Sigmoid colon (tissue), 7 donors: ENCODE data around the gene DEDD. TPM values are rescaled to one million over a fixed set of nuclear protein-coding genes. Genes with fewer than 3 reads are reported as not detected.

Source experiments
- DNase-seq: peaks from one replicate; pipeline ENCODE4 v3.0.0-alpha.2; 2019
- H3K27ac ChIP-seq, 4 donors: fragments of 200-600 bp; sonication (generic); one replicate each; pipeline ENCODE4 v1.5.1; 2016 to 2019; ENCODE audit warnings: mild to moderate bottlenecking in 1 of 4
- H3K27me3 ChIP-seq, 3 donors: fragments of 200-600 bp; sonication (generic); one replicate each; pipeline ENCODE4 v1.5.1; 2019; ENCODE audit warnings: mild to moderate bottlenecking in 1 of 3
- H3K36me3 ChIP-seq, 4 donors: fragments of 200-600 bp; sonication (generic); one replicate each; pipeline ENCODE4 v1.5.1; 2016 to 2019
- H3K4me1 ChIP-seq, 4 donors: fragments of 200-600 bp; sonication (generic); one replicate each; pipeline ENCODE4 v1.5.1; 2017 to 2019
- H3K4me3 ChIP-seq, 4 donors: fragments of 200-600 bp; sonication (generic); one replicate each; pipeline ENCODE4 v1.5.1; 2017 to 2019; ENCODE audit warnings: mild to moderate bottlenecking in 2 of 4, moderate library complexity in 1 of 4
- H3K9me3 ChIP-seq, 4 donors: fragments of 200-600 bp in 3 of 4; sonication (generic) in 3 of 4; one replicate each; pipeline versions ENCODE4 v1.5.1 to v1.6.1; 2013 to 2019
- EP300 ChIP-seq, 4 donors: sonication (generic); formaldehyde crosslinking; IDR thresholded peaks; one replicate each; pipeline ENCODE4 v1.6.1; 2017; ENCODE audit warnings: antibody characterized with exemption in 4 of 4
- POLR2A ChIP-seq, 2 donors: fragments of 450-650 bp; IDR thresholded peaks; one replicate each; pipeline ENCODE4 v1.6.1; 2016; ENCODE audit warnings: antibody characterized with exemption in 2 of 2, mild to moderate bottlenecking in 2 of 2, moderate library complexity in 2 of 2
- POLR2AphosphoS5 ChIP-seq, 4 donors: sonication (generic); formaldehyde crosslinking; IDR thresholded peaks; one replicate each; pipeline ENCODE4 v1.6.1; 2017; ENCODE audit warnings: antibody characterized with exemption in 4 of 4
- WGBS, 2 donors: extraction: QIAGEN DNeasy Blood & Tissue Kit; methylation state at CpG; one replicate each; pipeline ENCODE4 v1.1.7; 2013; 5-methylcytosine and 5-hydroxymethylcytosine counted together
- intact Hi-C: fragments of 100-400 bp; cut with DNase I; formaldehyde crosslinking; loops from one replicate; pipeline ENCODE4 v1.15.1; 2023
- polyA plus RNA-seq, 3 donors: library from polyadenylated mRNA; stranded (reverse); fragments of 200-250 nt; gene quantifications; one replicate each; pipeline ENCODE4 v1.2.3, GENCODE V29; 2013
- total RNA-seq, 4 donors: library from RNA; depleted of rRNA; stranded (reverse); fragments of >200 nt; gene quantifications; one replicate each; pipeline ENCODE4 v1.1.0, GENCODE V29; 2016
- TF ChIP-seq, protein P1 (sequence below), 4 experiments: fragments of 450-650 bp in 3 of 4; fragments of 200-600 bp in 1 of 4; IDR thresholded peaks; one replicate each; pipeline ENCODE4 v1.5.1; 2016 to 2019; ENCODE audit warnings: antibody characterized with exemption in 4 of 4, mild to moderate bottlenecking in 3 of 4, moderate library complexity in 2 of 4
- donor health status: healthy with polysubstance abuse.
- donor health status: Bipolar disorder and iron deficiency.
- donor health status: healthy.

DEDD gene
- total and polyA plus RNA-seq, 7 donors = 24.0 to 34.2 (median 30.5) TPM

DNA sequence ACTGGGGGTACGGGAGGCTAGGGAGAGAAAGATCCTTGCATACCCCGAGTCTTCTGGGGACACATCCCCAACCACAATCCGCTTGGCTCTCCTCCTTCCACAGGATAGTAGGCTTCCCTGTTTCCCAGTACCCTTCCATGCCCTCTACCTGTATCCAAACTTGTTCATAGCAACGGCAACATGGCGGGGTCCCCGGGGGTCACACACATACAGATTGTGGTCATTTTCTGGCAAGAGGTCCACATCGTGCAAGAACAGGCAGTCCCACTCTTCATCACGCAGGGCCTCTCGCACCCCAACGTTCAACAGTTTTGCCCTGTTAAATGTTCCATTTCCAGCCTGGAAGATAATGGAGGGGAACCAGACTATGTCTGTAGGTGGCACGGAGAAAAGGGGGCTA is 41.2 kb upstream of the DEDD start:
- H3K4me3 ChIP-seq = no peak overlapping the region
- intact Hi-C loops = no loop called here
- TF ChIP-seq POLR2A (IDR thresholded peaks at IDR 0.05) = no peak
- TF ChIP-seq, protein P1, sequence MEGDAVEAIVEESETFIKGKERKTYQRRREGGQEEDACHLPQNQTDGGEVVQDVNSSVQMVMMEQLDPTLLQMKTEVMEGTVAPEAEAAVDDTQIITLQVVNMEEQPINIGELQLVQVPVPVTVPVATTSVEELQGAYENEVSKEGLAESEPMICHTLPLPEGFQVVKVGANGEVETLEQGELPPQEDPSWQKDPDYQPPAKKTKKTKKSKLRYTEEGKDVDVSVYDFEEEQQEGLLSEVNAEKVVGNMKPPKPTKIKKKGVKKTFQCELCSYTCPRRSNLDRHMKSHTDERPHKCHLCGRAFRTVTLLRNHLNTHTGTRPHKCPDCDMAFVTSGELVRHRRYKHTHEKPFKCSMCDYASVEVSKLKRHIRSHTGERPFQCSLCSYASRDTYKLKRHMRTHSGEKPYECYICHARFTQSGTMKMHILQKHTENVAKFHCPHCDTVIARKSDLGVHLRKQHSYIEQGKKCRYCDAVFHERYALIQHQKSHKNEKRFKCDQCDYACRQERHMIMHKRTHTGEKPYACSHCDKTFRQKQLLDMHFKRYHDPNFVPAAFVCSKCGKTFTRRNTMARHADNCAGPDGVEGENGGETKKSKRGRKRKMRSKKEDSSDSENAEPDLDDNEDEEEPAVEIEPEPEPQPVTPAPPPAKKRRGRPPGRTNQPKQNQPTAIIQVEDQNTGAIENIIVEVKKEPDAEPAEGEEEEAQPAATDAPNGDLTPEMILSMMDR (IDR thresholded peaks at IDR 0.05) = no peak
- TF ChIP-seq POLR2AphosphoS5 (IDR thresholded peaks at IDR 0.05) = no peak
- TF ChIP-seq EP300 (IDR thresholded peaks at IDR 0.05) = no peak
- 94 to 95% methylated on average over 11 of the region's 11 CpGs for WGBS, 2 donors
- no peaks in the 10 kb centered on the region for H3K27me3 ChIP-seq
- H3K36me3 ChIP-seq = peaks cover 28 to 73% (median 39%) of the 10 kb centered on the region in 4 donors
- H3K4me1 ChIP-seq = peaks cover 0 to 38% (median 24%) of the 10 kb centered on the region in 4 donors
- no peaks in the 10 kb centered on the region for H3K9me3 ChIP-seq
- H3K27ac ChIP-seq = peak overlapping the region in 3 of 4 donors; percentile 33 to 51 (median 51)
- no peak for DNase-seq

DNA sequence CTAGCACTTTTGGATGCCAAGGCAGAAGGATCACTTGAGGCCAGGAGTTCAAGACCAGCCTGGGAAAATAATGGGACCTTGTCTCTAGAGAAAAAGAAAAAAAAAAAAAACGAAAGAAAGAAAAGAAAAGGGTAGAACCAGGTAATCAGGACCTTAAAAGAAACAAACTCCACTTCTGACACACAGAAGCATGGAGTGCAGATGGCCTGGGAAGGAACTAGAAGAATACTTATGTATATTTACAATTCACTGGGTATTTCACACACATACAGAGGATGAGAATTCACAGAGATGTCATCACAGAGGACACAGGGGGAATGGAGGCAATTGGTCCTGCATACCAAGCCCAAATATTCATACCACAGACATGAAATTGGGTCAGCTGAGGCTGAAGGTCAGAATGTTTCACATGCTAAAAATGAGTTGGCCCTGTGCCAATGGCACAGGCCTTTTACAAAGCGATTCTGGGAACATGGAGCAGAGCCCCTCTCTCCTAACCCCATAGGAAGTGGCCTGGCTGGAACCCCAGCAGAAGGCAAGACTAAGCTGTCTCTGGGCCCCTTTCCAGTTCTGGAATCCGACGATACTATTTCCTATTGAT is 40.4 kb upstream of the DEDD start:
- intact Hi-C loops = no loop called here
- 63 to 65% methylated on average over 4 of the region's 4 CpGs for WGBS, 2 donors
- H3K27ac ChIP-seq = peak overlapping the region in 3 of 4 donors; percentile 33 to 51 (median 51)

GRCh38 chr1:161172349-161172748 is 39.9 kb upstream of the DEDD start:
- intact Hi-C loops = no loop called here
- Histone ChIP-seq H3K27me3 (no peaks in the 10 kb centered on the region), H3K4me3 (no peak overlapping the region), H3K36me3 (peaks cover 28 to 76% (median 39%) of the 10 kb centered on the region in 4 donors), H3K27ac (peak overlapping the region in 3 of 4 donors; percentile 33 to 51 (median 51)), H3K4me1 (peaks cover 0 to 41% (median 28%) of the 10 kb centered on the region in 4 donors), H3K9me3 (no peaks in the 10 kb centered on the region)
- no peak for TF ChIP-seq EP300 (IDR thresholded peaks at IDR 0.05)
- TF ChIP-seq POLR2AphosphoS5 (IDR thresholded peaks at IDR 0.05) = no peak
- TF ChIP-seq POLR2A (IDR thresholded peaks at IDR 0.05) = no peak
- TF ChIP-seq, protein P1 (IDR thresholded peaks at IDR 0.05) = no peak
- DNase-seq = no peak
- 84 to 91% methylated on average over 1 of the region's 1 CpG for WGBS, 2 donors

More for the DNA sequence above, 40.4 kb upstream of the DEDD start:
- Histone ChIP-seq H3K4me1 (peaks cover 0 to 40% (median 25%) of the 10 kb centered on the region in 4 donors), H3K36me3 (peaks cover 28 to 76% (median 39%) of the 10 kb centered on the region in 4 donors), H3K9me3 (no peaks in the 10 kb centered on the region), H3K27me3 (no peaks in the 10 kb centered on the region), H3K4me3 (no peak overlapping the region)
- TF ChIP-seq EP300 (IDR thresholded peaks at IDR 0.05) = no peak
- TF ChIP-seq POLR2AphosphoS5 (IDR thresholded peaks at IDR 0.05) = peak in 1 of 4 donors; percentile 25
- no peak for DNase-seq

- H3K4me3 ChIP-seq = no peak overlapping the region
- no peak for TF ChIP-seq POLR2A (IDR thresholded peaks at IDR 0.05)
- no peak for TF ChIP-seq POLR2AphosphoS5 (IDR thresholded peaks at IDR 0.05)
- no peak for TF ChIP-seq EP300 (IDR thresholded peaks at IDR 0.05)
- TF ChIP-seq, protein P1 (IDR thresholded peaks at IDR 0.05) = no peak
- H3K4me1 ChIP-seq = peaks cover 0 to 43% (median 33%) of the 10 kb centered on the region in 4 donors
- intact Hi-C loops = no loop called here
- WGBS, 2 donors = 86 to 92% methylated on average over 12 of the region's 12 CpGs
- no peaks in the 10 kb centered on the region for H3K27me3 ChIP-seq
- H3K27ac ChIP-seq = peak overlapping the region in 3 of 4 donors; percentile 6 to 51 (median 51)
- no peak for DNase-seq
- H3K36me3 ChIP-seq = peaks cover 28 to 76% (median 39%) of the 10 kb centered on the region in 4 donors
- no peaks in the 10 kb centered on the region for H3K9me3 ChIP-seq
These were observed 39.2 kb upstream of the DEDD start for GRCh38 chr1:161171696-161172095.

GRCh38 chr1:161171191-161171590 is 38.7 kb upstream of the DEDD start:
- 58 to 72% methylated on average over 5 of the region's 5 CpGs for WGBS, 2 donors
- H3K36me3 ChIP-seq = peaks cover 28 to 76% (median 39%) of the 10 kb centered on the region in 4 donors
- H3K27me3 ChIP-seq = no peaks in the 10 kb centered on the region
- intact Hi-C loops = no loop called here
- H3K9me3 ChIP-seq = no peaks in the 10 kb centered on the region
- TF ChIP-seq EP300 (IDR thresholded peaks at IDR 0.05) = no peak
- no peak for TF ChIP-seq POLR2A (IDR thresholded peaks at IDR 0.05)
- no peak for TF ChIP-seq POLR2AphosphoS5 (IDR thresholded peaks at IDR 0.05)
- TF ChIP-seq, protein P1 (IDR thresholded peaks at IDR 0.05) = no peak
- H3K4me1 ChIP-seq = peaks cover 0 to 41% (median 29%) of the 10 kb centered on the region in 4 donors
- DNase-seq = no peak
- H3K27ac ChIP-seq = peak overlapping the region in 3 of 4 donors; percentile 6 to 51 (median 51)
- no peak overlapping the region for H3K4me3 ChIP-seq
